ENCODE measurements around the gene COL12A1. TPM values are rescaled to one million over a fixed set of nuclear protein-coding genes. Genes with fewer than 3 reads are reported as not detected.
A peak's percentile ranks its signal among the peaks of the same experiment; 100 is the strongest.

Gene COL12A1
- total and polyA plus RNA-seq, 9 of the 15 experiments (the other 6 are each of a cell fraction or from before 2014, with no cell fraction given) = 0.11 TPM; not detected in 8

- H3K9ac ChIP-seq (ENCODE audit: insufficient read depth in 1 of 2, low read depth in 2 of 2, low read length in 2 of 2) = no peak overlapping the region
- H3K4me2 ChIP-seq (ENCODE audit: insufficient read depth, low read length) = no peak overlapping the region
- no peaks in the 10 kb centered on the region for H3K4me1 ChIP-seq (replicated peaks in 1 of 2; ENCODE audit: control insufficient read depth in 2 of 2, insufficient read depth in 2 of 2, low read length in 2 of 2)
- 0% methylated on average over 1 of the region's 1 CpG for WGBS (ENCODE audit: insufficient coverage, low coverage, missing lambda C conversion rate)
- intact Hi-C loops (cut with micrococcal nuclease) (no loop called here), in situ Hi-C loops (cut with MboI) (no loop called here)
- H3K27me3 ChIP-seq (ENCODE audit: control insufficient read depth in 2 of 2, insufficient read depth in 2 of 2, low read length in 2 of 2) = no peaks in the 10 kb centered on the region
- H2AFZ ChIP-seq (ENCODE audit: low read depth, low read length) = no peak overlapping the region
- no peaks in the 10 kb centered on the region for H3K9me1 ChIP-seq (ENCODE audit: control insufficient read depth, insufficient read depth, low read length)
- H3K4me3 ChIP-seq = no peak overlapping the region
- H3K79me2 ChIP-seq (ENCODE audit: control insufficient read depth, insufficient read depth, low read length) = no peaks in the 10 kb centered on the region
- no peaks in the 10 kb centered on the region for H4K20me1 ChIP-seq (replicated peaks; ENCODE audit: control insufficient read depth, insufficient read depth, low read length)
- TF ChIP-seq SNAPC5 (CRISPR knock-in tag; IDR thresholded peaks at IDR 0.05) (no peak), TCF15 (CRISPR knock-in tag; IDR thresholded peaks at IDR 0.05) (no peak), ZNF347 (CRISPR knock-in tag; IDR thresholded peaks at IDR 0.05; ENCODE audit: low read depth) (no peak)
- FAIRE-seq (no peak), ATAC-seq (no peak), DNase-seq (ENCODE audit: extremely low read depth in 1 of 4, low spot score in 3 of 4) (no peak)
- no peak overlapping the region for H3K27ac ChIP-seq (ENCODE audit: extremely low read depth, low read depth, low read length)
- ChIA-PET POLR2A (interaction anchor here (0.5 kb wide), 1 partner anchor 382 kb away, joined by 4 read pairs; no protein-coding TSS in a partner anchor), CTCF (ENCODE audit: low intra/inter-chr PET ratio) (no interaction called here)
- H3K36me3 ChIP-seq (ENCODE audit: control insufficient read depth, insufficient read depth, low read length) = no peaks in the 10 kb centered on the region
- BruUV-seq (replicated peaks) = no TSS peak
- H3K9me3 ChIP-seq (replicated peaks; ENCODE audit: control insufficient read depth, insufficient read depth, low read depth, low read length) = no peaks in the 10 kb centered on the region
Observed at GRCh38 chr6:75178757-75179156, 27.1 kb downstream of the COL12A1 start.

- no TSS peak for BruUV-seq (replicated peaks)
- H3K9me1 ChIP-seq (ENCODE audit: control insufficient read depth, insufficient read depth, low read length) = no peaks in the 10 kb centered on the region
- FAIRE-seq (no peak), DNase-seq (ENCODE audit: extremely low read depth in 1 of 4, low spot score in 3 of 4) (no peak), ATAC-seq (no peak)
- H3K27me3 ChIP-seq (ENCODE audit: control insufficient read depth in 2 of 2, insufficient read depth in 2 of 2, low read length in 2 of 2) = no peaks in the 10 kb centered on the region
- no peaks in the 10 kb centered on the region for H3K9me3 ChIP-seq (replicated peaks; ENCODE audit: control insufficient read depth, insufficient read depth, low read depth, low read length)
- H3K4me2 ChIP-seq (ENCODE audit: insufficient read depth, low read length) = no peak overlapping the region
- POLR2A ChIA-PET = no interaction called here
- H3K9ac ChIP-seq (ENCODE audit: insufficient read depth in 1 of 2, low read depth in 2 of 2, low read length in 2 of 2) = no peak overlapping the region
- in situ Hi-C loops (cut with MboI) (no loop called here), intact Hi-C loops (cut with micrococcal nuclease) (no loop called here)
- CTCF ChIA-PET (ENCODE audit: low intra/inter-chr PET ratio) = no interaction called here
- no peaks in the 10 kb centered on the region for H4K20me1 ChIP-seq (replicated peaks; ENCODE audit: control insufficient read depth, insufficient read depth, low read length)
- 0% methylated on average over 1 of the region's 3 CpGs for WGBS (ENCODE audit: insufficient coverage, low coverage, missing lambda C conversion rate)
- H3K27ac ChIP-seq (ENCODE audit: extremely low read depth, low read depth, low read length) = no peak overlapping the region
- H3K4me3 ChIP-seq = no peak overlapping the region
- no peak for TF ChIP-seq GATAD2A (IDR thresholded peaks at IDR 0.05)
- TF ChIP-seq MECOM (CRISPR knock-in tag; IDR thresholded peaks at IDR 0.05) = no peak
- peak; percentile 86 for TF ChIP-seq ZNF263 (CRISPR knock-in tag; IDR thresholded peaks at IDR 0.05; ENCODE audit: borderline replicate concordance)
- TF ChIP-seq DMBX1 (CRISPR knock-in tag; IDR thresholded peaks at IDR 0.05; ENCODE audit: borderline replicate concordance) = no peak
- no peaks in the 10 kb centered on the region for H3K79me2 ChIP-seq (ENCODE audit: control insufficient read depth, insufficient read depth, low read length)
- no peaks in the 10 kb centered on the region for H3K36me3 ChIP-seq (ENCODE audit: control insufficient read depth, insufficient read depth, low read length)
- H2AFZ ChIP-seq (ENCODE audit: low read depth, low read length) = no peak overlapping the region
- no peaks in the 10 kb centered on the region for H3K4me1 ChIP-seq (replicated peaks in 1 of 2; ENCODE audit: control insufficient read depth in 2 of 2, insufficient read depth in 2 of 2, low read length in 2 of 2)
Observed at GRCh38 chr6:75176076-75176582, 29.7 kb downstream of the COL12A1 start.

Measured in K562 (cell line).